ENCODE results near the gene C12orf54.

Gene C12orf54

GRCh38 chr12:48545833-48546469 lies 63.7 kb downstream of the C12orf54 start:
- Histone ChIP-seq H3K27me3 (ENCODE audit: control insufficient read depth in 1 of 2, insufficient read depth in 2 of 2, low read length in 2 of 2) (peaks cover 0 to 3% of the 10 kb centered on the region in 2 donors), H3K4me1 (ENCODE audit: control insufficient read depth, insufficient read depth, low read length) (no peaks in the 10 kb centered on the region), H3K36me3 (ENCODE audit: control insufficient read depth in 2 of 2, insufficient read depth in 2 of 2, low read length in 2 of 2) (no peaks in the 10 kb centered on the region), H3K4me3 (ENCODE audit: low read length in 2 of 2) (no peak overlapping the region), H3K9ac (ENCODE audit: low read length in 2 of 2) (no peak overlapping the region), H3K27ac (ENCODE audit: low read length) (no peak overlapping the region), H3K9me3 (ENCODE audit: control insufficient read depth in 2 of 2, low read length in 2 of 2) (no peaks in the 10 kb centered on the region)
